GM20000 (cell line): ENCODE data around the gene TUBE1.

Experiments
- DNase-seq: peaks from one replicate; pipeline ENCODE4 v3.0.0; 2012; ENCODE audit warnings: low spot score
- TF ChIP-seq, protein P1 (sequence below): IDR thresholded peaks from 2 replicates; pipeline ENCODE4 v1.5.1; 2012; ENCODE audit warnings: mild to moderate bottlenecking, control low read depth; ENCODE audit errors: extremely low read depth, missing control alignments

TUBE1 gene

GRCh38 chr6:112027942-112028674 is 59.2 kb downstream of the TUBE1 start:
- no peak for DNase-seq
- TF ChIP-seq, protein P1, sequence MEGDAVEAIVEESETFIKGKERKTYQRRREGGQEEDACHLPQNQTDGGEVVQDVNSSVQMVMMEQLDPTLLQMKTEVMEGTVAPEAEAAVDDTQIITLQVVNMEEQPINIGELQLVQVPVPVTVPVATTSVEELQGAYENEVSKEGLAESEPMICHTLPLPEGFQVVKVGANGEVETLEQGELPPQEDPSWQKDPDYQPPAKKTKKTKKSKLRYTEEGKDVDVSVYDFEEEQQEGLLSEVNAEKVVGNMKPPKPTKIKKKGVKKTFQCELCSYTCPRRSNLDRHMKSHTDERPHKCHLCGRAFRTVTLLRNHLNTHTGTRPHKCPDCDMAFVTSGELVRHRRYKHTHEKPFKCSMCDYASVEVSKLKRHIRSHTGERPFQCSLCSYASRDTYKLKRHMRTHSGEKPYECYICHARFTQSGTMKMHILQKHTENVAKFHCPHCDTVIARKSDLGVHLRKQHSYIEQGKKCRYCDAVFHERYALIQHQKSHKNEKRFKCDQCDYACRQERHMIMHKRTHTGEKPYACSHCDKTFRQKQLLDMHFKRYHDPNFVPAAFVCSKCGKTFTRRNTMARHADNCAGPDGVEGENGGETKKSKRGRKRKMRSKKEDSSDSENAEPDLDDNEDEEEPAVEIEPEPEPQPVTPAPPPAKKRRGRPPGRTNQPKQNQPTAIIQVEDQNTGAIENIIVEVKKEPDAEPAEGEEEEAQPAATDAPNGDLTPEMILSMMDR = no peak

DNA sequence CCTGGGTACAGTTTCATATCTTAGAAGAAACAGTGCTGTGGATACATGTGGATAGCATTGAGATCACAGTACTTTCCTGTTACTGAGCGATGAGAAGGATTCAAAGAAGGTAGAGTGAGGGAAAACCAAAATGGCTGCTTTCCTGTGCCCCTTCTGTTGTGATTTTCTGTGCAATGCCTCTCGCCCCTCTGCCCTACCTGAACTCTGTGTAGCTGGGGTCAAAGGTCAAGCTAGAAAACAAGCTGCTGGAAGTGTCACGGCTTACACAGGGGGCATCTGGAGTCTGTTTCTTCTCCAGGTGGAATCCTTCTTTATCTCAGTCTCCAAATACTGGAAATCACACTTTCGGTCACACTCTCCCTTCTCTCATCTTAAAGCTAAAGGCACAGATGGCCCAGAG is 60.3 kb downstream of the TUBE1 start:
- no peak for DNase-seq
- TF ChIP-seq, protein P1 = no peak

- DNase-seq = no peak
- TF ChIP-seq, protein P1 = no peak
Observed at GRCh38 chr6:112024464-112024863, 62.8 kb downstream of the TUBE1 start.

DNA sequence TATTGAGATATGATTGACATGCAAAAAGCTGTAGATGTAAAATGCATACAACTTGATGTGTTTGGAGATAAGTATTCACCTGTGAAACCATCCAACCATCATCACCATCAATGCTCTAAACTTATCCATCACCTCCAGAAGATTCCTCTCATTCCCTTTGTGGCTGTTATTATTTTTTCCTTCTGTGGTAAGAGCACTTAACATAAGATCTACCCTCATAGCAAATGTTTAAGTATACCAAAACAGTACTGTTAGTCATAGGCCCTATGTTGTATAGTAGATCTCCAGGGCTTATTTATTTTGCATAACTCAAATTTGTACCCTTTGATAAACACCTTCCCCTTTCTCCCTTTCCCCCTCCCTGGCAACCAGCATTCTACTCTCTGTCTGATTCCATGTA is 64.5 kb downstream of the TUBE1 start:
- no peak for DNase-seq
- TF ChIP-seq, protein P1 = no peak

GRCh38 chr6:112021691-112022310 is 65.5 kb downstream of the TUBE1 start:
- TF ChIP-seq, protein P1 = no peak
- DNase-seq = no peak
